ENCODE data around the gene TNFSF8. TPM values are rescaled to one million over a fixed set of nuclear protein-coding genes. Genes with fewer than 3 reads are reported as not detected.

TNFSF8 gene
- total RNA-seq, 1 experiment from 2014 or later, result not detected

DNA sequence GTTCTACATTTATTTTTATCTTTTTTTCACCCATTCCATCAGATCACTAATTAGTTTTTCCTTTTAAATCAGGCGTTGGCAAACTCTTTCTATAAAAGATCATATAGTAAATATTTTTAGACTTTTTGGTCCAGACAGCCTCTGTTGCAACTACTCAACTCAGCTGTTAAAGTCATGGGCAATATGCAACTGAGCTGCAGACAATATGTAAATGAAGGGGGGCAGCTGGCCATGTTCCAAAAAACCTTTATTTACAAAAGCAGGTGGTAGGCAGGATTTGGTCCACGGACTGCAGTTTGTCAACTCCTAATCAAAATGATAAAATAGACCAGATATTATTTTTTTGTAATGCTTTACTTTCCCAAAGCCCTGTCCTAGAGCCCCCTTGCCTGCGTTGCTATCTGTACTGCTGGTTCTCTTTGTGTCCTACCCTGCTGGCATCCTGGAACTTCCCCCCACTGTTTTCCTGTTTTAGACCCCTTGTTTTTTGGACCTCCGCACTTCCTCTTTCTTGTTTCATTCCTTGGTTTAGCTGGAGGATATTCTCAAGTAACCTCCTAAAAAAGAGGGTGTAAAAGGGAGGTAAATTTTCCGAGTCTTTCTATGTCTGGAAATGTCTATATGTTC, 24.7 kb upstream of the TNFSF8 start:
- BruUV-seq (replicated peaks), result no TSS peak
- TF ChIP-seq CTCF (IDR thresholded peaks at IDR 0.05; ENCODE audit: unreplicated experiment), result no peak

DNA sequence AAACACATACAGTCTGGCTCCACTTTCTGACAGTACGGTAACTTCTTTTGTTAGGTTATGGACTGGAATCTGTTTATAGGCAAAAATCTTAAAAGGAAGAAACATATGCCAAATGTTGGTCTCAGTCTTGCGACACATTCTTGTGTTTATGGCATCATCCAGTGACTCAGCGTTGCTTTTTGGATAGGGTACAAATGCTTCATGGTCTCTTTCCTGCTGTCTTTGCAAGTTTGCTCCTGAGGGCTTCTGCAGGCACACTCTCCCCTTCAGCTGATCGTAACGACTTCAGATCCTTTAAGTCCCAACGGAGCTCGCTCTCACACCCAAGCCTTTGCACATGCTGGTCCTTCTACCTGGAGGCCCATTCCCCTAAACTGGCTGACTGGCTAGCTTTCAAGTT, 23.6 kb upstream of the TNFSF8 start:
- intact Hi-C loops (cut with micrococcal nuclease), result loop anchor here (1.0 kb wide), 1 partner anchor 52 kb away; no protein-coding TSS in a partner anchor
- H3K27ac Mint-ChIP-seq (ENCODE audit: low read depth, unreplicated experiment), result peak overlapping the region; percentile 49
- TF ChIP-seq CTCF (IDR thresholded peaks at IDR 0.05; ENCODE audit: unreplicated experiment), result no peak
- no TSS peak for BruUV-seq (replicated peaks)
- H3K4me1 Mint-ChIP-seq (ENCODE audit: insufficient read depth, unreplicated experiment), result peaks cover 42% of the 10 kb centered on the region
- DNase-seq (ENCODE audit: unreplicated experiment), result peak; percentile 95
- H3K4me3 Mint-ChIP-seq (ENCODE audit: unreplicated experiment), result no peak overlapping the region
- no peaks in the 10 kb centered on the region for H3K27me3 Mint-ChIP-seq (ENCODE audit: insufficient read depth, unreplicated experiment)
- H3K9me3 Mint-ChIP-seq (ENCODE audit: unreplicated experiment), result peaks cover 2% of the 10 kb centered on the region
- H3K36me3 Mint-ChIP-seq (ENCODE audit: insufficient read depth, unreplicated experiment), result peaks cover 5% of the 10 kb centered on the region
- POLR2A ChIA-PET, result interaction anchor here (0.8 to 2.3 kb wide), 6 partner anchors 12 to 44 kb away, joined by 3 to 7 read pairs (median 4); no protein-coding TSS in a partner anchor
- CTCF ChIA-PET, result interaction anchor here (0.5 to 1.0 kb wide), 5 partner anchors 36 to 1470 kb away, joined by 3 to 4 read pairs (median 3); no protein-coding TSS in a partner anchor

More for the DNA sequence above, 24.7 kb upstream of the TNFSF8 start:
- intact Hi-C loops (cut with micrococcal nuclease), result loop anchor here (1.0 kb wide), 1 partner anchor 51 kb away; no protein-coding TSS in a partner anchor
- DNase-seq (ENCODE audit: unreplicated experiment), result no peak
- Mint-ChIP-seq H3K4me1 (ENCODE audit: insufficient read depth, unreplicated experiment) (peaks cover 47% of the 10 kb centered on the region), H3K36me3 (ENCODE audit: insufficient read depth, unreplicated experiment) (peaks cover 5% of the 10 kb centered on the region), H3K9me3 (ENCODE audit: unreplicated experiment) (peaks cover 12% of the 10 kb centered on the region), H3K27ac (ENCODE audit: low read depth, unreplicated experiment) (no peak overlapping the region), H3K27me3 (ENCODE audit: insufficient read depth, unreplicated experiment) (no peaks in the 10 kb centered on the region), H3K4me3 (ENCODE audit: unreplicated experiment) (no peak overlapping the region)
- ChIA-PET CTCF (interaction anchor here (0.7 to 1.6 kb wide), 3 partner anchors 31 to 216 kb away, joined by 3 to 4 read pairs (median 4); no protein-coding TSS in a partner anchor), POLR2A (no interaction called here)

GRCh38 chr9:114953046-114953445, 22.7 kb upstream of the TNFSF8 start:
- POLR2A ChIA-PET, result interaction anchor here (0.7 to 2.3 kb wide), 4 partner anchors 11 to 43 kb away, joined by 3 to 7 read pairs (median 4); no protein-coding TSS in a partner anchor
- Mint-ChIP-seq H3K27me3 (ENCODE audit: insufficient read depth, unreplicated experiment) (no peaks in the 10 kb centered on the region), H3K36me3 (ENCODE audit: insufficient read depth, unreplicated experiment) (peaks cover 5% of the 10 kb centered on the region), H3K9me3 (ENCODE audit: unreplicated experiment) (no peaks in the 10 kb centered on the region), H3K27ac (ENCODE audit: low read depth, unreplicated experiment) (no peak overlapping the region), H3K4me3 (ENCODE audit: unreplicated experiment) (no peak overlapping the region), H3K4me1 (ENCODE audit: insufficient read depth, unreplicated experiment) (peaks cover 33% of the 10 kb centered on the region)
- no peak for TF ChIP-seq CTCF (IDR thresholded peaks at IDR 0.05; ENCODE audit: unreplicated experiment)
- intact Hi-C loops (cut with micrococcal nuclease), result no loop called here
- no TSS peak for BruUV-seq (replicated peaks)
- CTCF ChIA-PET, result interaction anchor here (2.1 kb wide), 1 partner anchor 8 kb away, joined by 5 read pairs; no protein-coding TSS in a partner anchor
- DNase-seq (ENCODE audit: unreplicated experiment), result no peak

GRCh38 chr9:114950761-114951160, 20.4 kb upstream of the TNFSF8 start:
- Mint-ChIP-seq H3K27ac (ENCODE audit: low read depth, unreplicated experiment) (no peak overlapping the region), H3K4me1 (ENCODE audit: insufficient read depth, unreplicated experiment) (peaks cover 24% of the 10 kb centered on the region), H3K9me3 (ENCODE audit: unreplicated experiment) (no peaks in the 10 kb centered on the region), H3K4me3 (ENCODE audit: unreplicated experiment) (no peak overlapping the region), H3K27me3 (ENCODE audit: insufficient read depth, unreplicated experiment) (no peaks in the 10 kb centered on the region), H3K36me3 (ENCODE audit: insufficient read depth, unreplicated experiment) (peaks cover 5% of the 10 kb centered on the region)
- DNase-seq (ENCODE audit: unreplicated experiment), result no peak
- no TSS peak for BruUV-seq (replicated peaks)
- CTCF ChIA-PET, result interaction anchor here (0.7 to 2.1 kb wide), 2 partner anchors 10 to 41 kb away, joined by 4 to 5 read pairs; no protein-coding TSS in a partner anchor
- POLR2A ChIA-PET, result no interaction called here
- TF ChIP-seq CTCF (IDR thresholded peaks at IDR 0.05; ENCODE audit: unreplicated experiment), result no peak
- intact Hi-C loops (cut with micrococcal nuclease), result no loop called here

Data from MCF 10A (cell line).